GM19025 (cell line): ENCODE data around the gene BAZ2B.
"Not testable (repeated sequence)": the region's sequence is repeated elsewhere in the genome, so short reads cannot be mapped to it uniquely, and the experiment has no call there.

Experiments
- ATAC-seq: cut with Tn5 transposase; IDR thresholded peaks from one replicate; pipeline ENCODE4 v1.9.1; 2021; ENCODE audit warnings: mild to moderate bottlenecking, low read depth, moderate library complexity; ENCODE audit not compliant: unreplicated experiment

The BAZ2B gene

GRCh38 chr2:159361603-159362002 lies 254.7 kb downstream of the BAZ2B start:
- ATAC-seq = not testable (repeated sequence)

- ATAC-seq = no peak
Measured at GRCh38 chr2:159356053-159356554, 260.2 kb downstream of the BAZ2B start.

- ATAC-seq = no peak
Measured at GRCh38 chr2:159351977-159352376, 264.4 kb downstream of the BAZ2B start.

GRCh38 chr2:159349674-159350299 lies 266.6 kb downstream of the BAZ2B start:
- ATAC-seq = no peak

GRCh38 chr2:159326569-159327255 lies 289.6 kb downstream of the BAZ2B start:
- no peak for ATAC-seq

- no peak for ATAC-seq
Measured at GRCh38 chr2:159322419-159322818, 293.9 kb downstream of the BAZ2B start.

- no peak for ATAC-seq
Measured at GRCh38 chr2:159317392-159318088, 298.8 kb downstream of the BAZ2B start.

GRCh38 chr2:159307942-159308341 lies 308.4 kb downstream of the BAZ2B start:
- ATAC-seq = no peak

GRCh38 chr2:159300586-159300985 lies 315.8 kb downstream of the BAZ2B start:
- ATAC-seq = no peak

GRCh38 chr2:159298967-159299366 lies 317.4 kb downstream of the BAZ2B start:
- ATAC-seq = no peak

- no peak for ATAC-seq
Measured at GRCh38 chr2:159297042-159297707, 319.2 kb downstream of the BAZ2B start.

GRCh38 chr2:159292157-159292556 lies 324.2 kb downstream of the BAZ2B start:
- no peak for ATAC-seq

GRCh38 chr2:159290289-159290907 lies 325.9 kb downstream of the BAZ2B start:
- ATAC-seq = no peak

GRCh38 chr2:159287733-159288132 lies 328.6 kb downstream of the BAZ2B start:
- no peak for ATAC-seq

GRCh38 chr2:159286709-159287441 lies 329.5 kb downstream of the BAZ2B start:
- ATAC-seq = peak; percentile 91

- ATAC-seq = peak; percentile 38
Measured at GRCh38 chr2:159285929-159286708, 330.2 kb downstream of the BAZ2B start, which contains the start of gene WDSUB1. Gene WDSUB1 (minus strand): TSS chr2:159286703. CDS start chr2:159283069, 3,634 bp downstream.

GRCh38 chr2:159285433-159285832 lies 330.9 kb downstream of the BAZ2B start:
- ATAC-seq = no peak

- no peak for ATAC-seq
Measured at GRCh38 chr2:159283529-159283928, 332.8 kb downstream of the BAZ2B start.

GRCh38 chr2:159281002-159281401 lies 335.3 kb downstream of the BAZ2B start:
- ATAC-seq = no peak
